GM12875 (cell line): ENCODE measurements around the gene DIDO1.
"Not testable (repeated sequence)": the region's sequence is repeated elsewhere in the genome, so short reads cannot be mapped to it uniquely, and the experiment has no call there.

Source experiments
- H3K4me3 ChIP-seq: one replicate; pipeline ENCODE4 v1.5.1; 2011; ENCODE audit warnings: low read depth, low read length, control low read depth
- TF ChIP-seq, protein P1 (sequence below): IDR thresholded peaks from 2 replicates; pipeline ENCODE4 v1.5.1; 2011; ENCODE audit warnings: low read depth, mild to moderate bottlenecking, control low read depth, inconsistent platforms, low read length, moderate library complexity, borderline replicate concordance; ENCODE audit not compliant: insufficient read depth

The DIDO1 gene

DNA sequence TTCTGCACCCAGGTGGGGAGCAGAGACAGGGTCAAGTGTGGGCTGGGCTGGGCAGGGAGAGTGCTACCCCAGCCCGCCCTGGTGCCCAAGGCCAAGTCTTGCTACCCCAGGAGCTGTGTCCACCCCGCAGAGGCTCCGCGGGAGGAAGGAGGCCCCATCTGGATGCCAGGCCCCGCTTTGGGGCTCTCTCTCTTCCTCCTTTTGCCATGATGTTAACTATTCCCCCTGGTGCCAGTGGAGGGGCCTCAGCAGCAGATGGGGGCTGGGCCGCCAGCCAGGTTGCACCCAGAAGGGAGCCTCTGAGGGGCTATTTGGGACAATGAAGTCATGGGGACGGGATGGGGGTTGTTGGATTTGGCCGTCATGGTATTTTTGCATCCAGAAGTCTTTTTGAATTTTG is 35.5 kb upstream of the DIDO1 start:
- H3K4me3 ChIP-seq, result no peak overlapping the region
- TF ChIP-seq, protein P1, sequence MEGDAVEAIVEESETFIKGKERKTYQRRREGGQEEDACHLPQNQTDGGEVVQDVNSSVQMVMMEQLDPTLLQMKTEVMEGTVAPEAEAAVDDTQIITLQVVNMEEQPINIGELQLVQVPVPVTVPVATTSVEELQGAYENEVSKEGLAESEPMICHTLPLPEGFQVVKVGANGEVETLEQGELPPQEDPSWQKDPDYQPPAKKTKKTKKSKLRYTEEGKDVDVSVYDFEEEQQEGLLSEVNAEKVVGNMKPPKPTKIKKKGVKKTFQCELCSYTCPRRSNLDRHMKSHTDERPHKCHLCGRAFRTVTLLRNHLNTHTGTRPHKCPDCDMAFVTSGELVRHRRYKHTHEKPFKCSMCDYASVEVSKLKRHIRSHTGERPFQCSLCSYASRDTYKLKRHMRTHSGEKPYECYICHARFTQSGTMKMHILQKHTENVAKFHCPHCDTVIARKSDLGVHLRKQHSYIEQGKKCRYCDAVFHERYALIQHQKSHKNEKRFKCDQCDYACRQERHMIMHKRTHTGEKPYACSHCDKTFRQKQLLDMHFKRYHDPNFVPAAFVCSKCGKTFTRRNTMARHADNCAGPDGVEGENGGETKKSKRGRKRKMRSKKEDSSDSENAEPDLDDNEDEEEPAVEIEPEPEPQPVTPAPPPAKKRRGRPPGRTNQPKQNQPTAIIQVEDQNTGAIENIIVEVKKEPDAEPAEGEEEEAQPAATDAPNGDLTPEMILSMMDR, result no peak

DNA sequence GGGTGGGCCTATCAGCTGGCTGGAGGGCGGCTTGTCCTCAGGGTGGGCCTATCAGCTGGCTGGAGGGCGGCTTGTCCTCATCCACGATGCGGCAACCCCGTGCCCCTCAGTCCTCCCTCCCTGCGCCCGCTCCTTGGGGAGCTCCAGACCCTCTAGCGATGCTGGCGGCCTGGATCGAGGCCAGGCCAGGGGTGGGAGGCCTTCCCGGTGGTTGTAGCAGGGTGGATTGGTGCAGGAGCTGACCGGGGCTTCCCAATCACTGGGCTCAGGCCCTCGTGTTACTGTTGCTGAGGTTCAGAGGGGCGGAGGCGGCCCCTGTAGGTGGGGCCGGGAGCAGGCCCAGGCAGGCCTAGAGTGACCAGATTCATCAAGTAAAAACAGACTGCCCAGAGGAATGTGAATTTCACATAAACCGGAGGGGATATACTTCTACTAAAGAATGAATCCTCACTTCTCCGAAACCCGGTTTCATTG is 35.0 kb upstream of the DIDO1 start:
- TF ChIP-seq, protein P1, result no peak
- no peak overlapping the region for H3K4me3 ChIP-seq

DNA sequence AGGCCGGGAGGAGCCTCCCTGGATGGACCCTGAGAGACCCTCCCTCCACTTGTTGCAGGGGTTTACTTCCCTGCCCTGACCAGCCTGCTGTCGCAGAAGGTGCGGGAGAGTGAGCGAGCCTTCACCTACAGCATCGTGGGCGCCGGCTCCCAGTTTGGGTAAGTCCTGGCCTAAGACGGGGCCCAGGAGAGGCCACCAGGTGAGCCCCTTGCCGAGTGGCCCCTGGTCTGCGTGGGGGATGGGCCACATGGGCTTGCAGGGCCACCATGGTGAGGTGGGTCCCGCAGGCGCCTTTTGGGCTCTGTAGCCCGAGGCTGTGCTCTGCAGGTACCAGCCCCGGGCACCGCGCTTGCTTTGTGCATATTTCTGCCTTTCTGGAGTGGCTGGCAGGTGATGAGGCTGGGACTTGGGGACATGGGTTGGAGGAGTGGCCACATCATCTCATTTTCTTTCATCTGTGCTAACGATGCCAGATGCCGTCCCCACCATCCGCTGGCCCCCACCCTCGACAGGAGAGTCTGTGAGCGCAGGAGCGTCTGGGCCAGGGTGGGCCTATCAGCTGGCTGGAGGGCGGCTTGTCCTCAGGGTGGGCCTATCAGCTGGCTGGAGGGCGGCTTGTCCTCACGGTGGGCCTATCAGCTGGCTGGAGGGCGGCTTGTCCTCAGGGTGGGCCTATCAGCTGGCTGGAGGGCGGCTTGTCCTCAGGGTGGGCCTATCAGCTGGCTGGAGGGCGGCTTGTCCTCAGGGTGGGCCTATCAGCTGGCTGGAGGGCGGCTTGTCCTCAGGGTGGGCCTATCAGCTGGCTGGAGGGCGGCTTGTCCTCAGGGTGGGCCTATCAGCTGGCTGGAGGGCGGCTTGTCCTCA is 34.4 kb upstream of the DIDO1 start:
- not testable (repeated sequence) for H3K4me3 ChIP-seq

DNA sequence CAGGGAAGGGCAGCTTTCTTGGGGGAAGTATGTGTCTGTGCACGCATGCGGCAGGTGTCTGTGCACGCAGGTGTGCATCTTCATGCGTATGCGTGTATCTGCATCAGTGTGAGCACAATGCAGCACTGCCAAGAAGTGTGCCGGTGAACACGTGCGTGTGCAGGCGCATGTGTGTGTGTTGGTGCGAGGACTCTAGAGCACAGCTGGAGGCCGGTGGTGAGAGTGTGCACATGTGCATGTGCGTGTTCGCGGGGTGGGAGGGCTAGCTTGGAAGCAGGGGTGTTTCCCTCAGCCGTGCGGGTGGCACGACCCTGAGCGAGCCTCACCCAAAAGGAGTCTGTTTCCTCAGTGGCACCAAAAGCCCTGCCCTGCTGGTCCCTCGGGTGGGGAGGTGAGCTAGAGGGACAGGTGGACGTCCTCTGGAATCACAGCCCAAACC is 33.7 kb upstream of the DIDO1 start:
- H3K4me3 ChIP-seq, result no peak overlapping the region
- TF ChIP-seq, protein P1, result no peak

DNA sequence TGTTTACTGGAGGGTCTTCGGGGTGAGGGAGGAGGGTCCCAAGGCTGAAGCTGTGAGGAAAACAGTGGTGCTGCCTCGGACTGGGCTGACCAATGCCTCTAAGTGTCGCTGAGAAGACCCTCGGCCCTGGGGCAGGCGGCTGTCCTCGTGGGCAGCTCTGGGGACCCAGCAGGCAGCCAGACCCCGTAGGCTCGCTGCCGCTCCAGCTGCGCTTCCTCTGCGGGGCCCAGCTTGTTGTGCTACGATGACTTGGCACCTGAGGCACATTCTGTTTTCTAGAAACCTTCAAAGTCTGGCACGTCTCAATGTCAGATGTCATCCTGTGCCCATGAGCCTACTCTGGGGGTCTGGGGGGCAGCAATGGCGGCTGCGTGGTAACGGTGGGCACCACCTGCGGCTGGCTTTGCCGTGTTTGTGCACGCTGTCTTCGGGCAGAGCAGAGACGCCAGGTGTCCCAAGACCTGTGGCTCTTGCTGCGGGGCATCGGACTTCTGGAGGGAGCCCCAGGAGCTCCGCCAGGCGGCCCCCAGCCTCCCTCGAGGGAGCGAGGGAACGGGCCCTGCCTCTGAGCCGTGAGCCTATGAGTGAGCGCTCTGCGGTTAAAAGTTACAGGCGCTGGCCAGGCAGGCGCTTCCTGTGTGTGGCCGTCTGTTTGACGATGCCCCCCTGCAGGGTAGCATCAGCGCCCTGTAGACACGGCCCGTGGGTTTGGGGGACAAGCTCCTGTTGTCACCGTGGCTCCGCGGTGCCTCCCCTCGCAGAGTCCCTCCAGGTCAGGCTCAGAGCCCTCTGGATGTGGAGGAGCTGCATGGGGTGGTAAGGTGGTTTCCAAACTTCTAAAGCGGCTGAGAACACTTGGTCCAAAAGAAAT is 33.0 kb upstream of the DIDO1 start:
- no peak overlapping the region for H3K4me3 ChIP-seq
- TF ChIP-seq, protein P1, result no peak

DNA sequence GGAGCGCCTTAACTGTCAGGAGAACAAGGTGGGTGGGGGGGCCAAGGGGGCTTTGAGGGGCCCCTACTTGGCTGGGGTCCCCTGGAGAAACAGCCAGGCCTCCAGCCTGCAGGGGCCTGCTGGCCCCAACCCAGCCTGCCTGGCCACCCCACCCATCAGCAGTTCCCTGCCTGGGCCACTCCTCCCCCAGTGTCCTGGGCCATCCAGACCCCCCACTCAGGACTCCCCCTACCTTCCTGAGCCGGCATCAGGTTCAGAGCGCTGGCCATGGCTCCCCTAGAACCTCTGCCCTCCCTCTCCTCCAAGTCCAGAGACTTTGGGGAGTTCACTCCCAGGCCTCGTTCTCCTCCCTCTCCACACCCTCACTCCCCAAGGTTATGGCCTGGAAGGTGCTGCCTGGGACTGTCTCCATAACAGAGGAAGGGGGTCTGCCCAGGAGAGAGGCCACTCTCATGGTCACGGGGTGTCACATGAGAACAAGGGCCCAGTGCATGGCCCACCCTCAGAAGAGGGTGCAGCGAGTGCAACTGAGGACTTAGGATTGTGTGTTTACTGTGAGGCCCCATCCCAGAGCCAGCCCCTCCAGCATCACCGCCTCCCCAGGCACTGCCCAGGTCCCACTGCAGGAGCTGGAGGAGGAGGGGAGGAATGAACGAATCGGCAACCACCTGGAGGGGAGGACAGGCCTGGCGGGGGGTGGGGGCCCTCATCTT is 32.2 kb upstream of the DIDO1 start:
- no peak overlapping the region for H3K4me3 ChIP-seq
- TF ChIP-seq, protein P1, result no peak
